HuH-7 (cell line): ENCODE data around the gene IL1A.
A peak's percentile ranks its signal among the peaks of the same experiment; 100 is the strongest.

Experiments used
- DNase-seq: peaks from one replicate; pipeline ENCODE4 v3.0.0; 2011; ENCODE audit warnings: low spot score

Gene IL1A

GRCh38 chr2:112726487-112727190, 57.7 kb downstream of the IL1A start:
- DNase-seq = peak; percentile 95

DNA sequence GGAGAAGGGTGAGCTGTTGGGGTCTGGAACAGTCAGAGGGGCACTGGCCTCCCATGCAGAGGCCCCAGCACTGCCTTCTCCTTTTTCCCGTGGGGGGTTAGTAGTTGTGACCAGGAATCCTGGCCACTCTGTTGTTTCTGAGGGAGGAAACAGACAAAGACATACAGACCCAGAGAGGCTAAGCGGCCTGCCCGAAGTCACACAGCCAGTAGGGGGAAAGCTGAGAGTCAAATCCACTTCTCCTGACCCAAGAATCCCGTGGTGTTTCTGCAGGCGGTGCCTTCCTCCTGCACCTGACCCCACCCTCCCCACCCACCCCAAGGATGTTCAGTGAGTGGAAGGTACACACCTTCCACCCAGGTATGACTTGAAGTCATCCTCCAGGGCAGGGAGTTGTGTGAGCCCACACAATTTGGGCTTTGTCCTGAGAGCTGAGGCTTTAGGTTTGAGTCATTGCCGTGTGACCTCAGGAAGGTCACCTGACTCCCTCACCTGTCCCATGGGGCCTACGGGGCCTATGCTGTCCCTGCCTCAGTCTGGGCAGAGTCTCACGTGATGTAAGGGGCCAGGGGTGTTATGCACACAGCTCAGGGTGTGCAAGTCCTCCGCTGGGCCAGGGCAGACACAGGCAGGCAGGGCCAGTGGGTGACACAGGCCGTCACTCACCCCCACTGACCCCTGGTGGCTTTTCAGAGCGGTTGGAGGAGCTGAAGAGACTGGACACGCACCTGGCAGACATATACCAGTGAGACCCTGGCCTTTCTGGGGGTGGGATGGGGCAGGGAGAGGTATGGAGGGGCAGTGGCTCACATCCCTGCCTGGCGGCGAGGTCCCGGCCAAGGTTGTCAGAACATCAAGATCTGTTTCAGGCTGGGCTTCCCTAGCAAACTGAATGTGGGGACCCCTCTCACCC, 58.5 kb downstream of the IL1A start:
- peak; percentile 52 for DNase-seq

- peak; percentile 82 for DNase-seq
Measured at GRCh38 chr2:112724591-112725525, 59.4 kb downstream of the IL1A start.

DNA sequence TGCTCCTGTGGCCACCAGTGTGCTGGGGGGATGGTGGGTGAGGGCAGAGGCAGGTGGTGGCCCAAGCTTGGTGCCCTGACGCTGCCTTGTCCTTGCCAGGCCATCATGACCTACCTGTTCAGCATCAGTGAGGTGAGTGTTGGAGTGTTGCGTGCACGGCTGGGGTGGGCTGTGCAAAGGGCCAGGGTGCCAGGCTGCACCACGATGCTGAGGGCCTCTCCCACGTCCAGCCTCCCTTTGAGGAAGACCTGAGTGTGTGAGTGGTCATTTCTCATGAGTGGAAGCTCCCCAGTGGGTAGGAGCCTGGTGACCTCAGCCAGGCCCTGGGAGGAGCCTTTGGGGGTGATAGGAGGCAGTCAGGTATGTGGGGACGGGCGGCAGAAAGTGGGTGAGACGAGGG, 60.3 kb downstream of the IL1A start:
- DNase-seq = no peak
